ENCODE measurements around the gene VDAC1. TPM values are rescaled to one million over a fixed set of nuclear protein-coding genes. Genes with fewer than 3 reads are reported as not detected.

VDAC1 gene
- total RNA-seq, 1 experiment from 2014 or later = 395 TPM

GRCh38 chr5:134048864-134049263 lies 44.1 kb upstream of the VDAC1 start:
- POLR2A ChIA-PET = no interaction called here
- ATAC-seq = no peak
- H3K9me3 ChIP-seq (ENCODE audit: control insufficient read depth, insufficient read depth, low read depth, low read length) = no peaks in the 10 kb centered on the region
- H3K4me3 ChIP-seq (ENCODE audit: low read depth in 2 of 2, low read length in 2 of 2) = no peak overlapping the region
- no peak overlapping the region for H3K27ac ChIP-seq (ENCODE audit: low read length)
- DNase-seq (ENCODE audit: low read depth, low spot score) = no peak
- H3K4me1 ChIP-seq (ENCODE audit: control insufficient read depth, insufficient read depth, low read length) = peaks cover 9% of the 10 kb centered on the region
- intact Hi-C loops (cut with micrococcal nuclease; ENCODE audit: unreplicated experiment) = no loop called here
- CTCF ChIA-PET = no interaction called here
- no TSS peak for BruUV-seq (replicated peaks)
- H3K36me3 ChIP-seq (ENCODE audit: control insufficient read depth, insufficient read depth, low read length) = no peaks in the 10 kb centered on the region
- no peak for TF ChIP-seq SIN3A (IDR thresholded peaks at IDR 0.05; ENCODE audit: borderline replicate concordance, insufficient read depth, low read depth, low read length)
- TF ChIP-seq POLR2AphosphoS5 (IDR thresholded peaks at IDR 0.05; ENCODE audit: low read depth, low read length) = no peak
- TF ChIP-seq TCF7L2 (IDR thresholded peaks at IDR 0.05; ENCODE audit: low read depth, low read length) = no peak
- TF ChIP-seq CTCF (IDR thresholded peaks at IDR 0.05) = no peak
- TF ChIP-seq REST (IDR thresholded peaks at IDR 0.05; ENCODE audit: insufficient read depth in 1 of 2, low read depth in 2 of 2, low read length in 1 of 2) = no peak
- in situ Hi-C loops (cut with HindIII; ENCODE audit: low pct_unique_long_range_greater_than_20kb, low sequenced_read_pairs) = no loop called here
- no peaks in the 10 kb centered on the region for H3K27me3 ChIP-seq (ENCODE audit: control insufficient read depth, insufficient read depth, low read length)

- ATAC-seq = no peak
- DNase-seq (ENCODE audit: low read depth, low spot score) = no peak
- H3K4me1 ChIP-seq (ENCODE audit: control insufficient read depth, insufficient read depth, low read length) = no peaks in the 10 kb centered on the region
- no peaks in the 10 kb centered on the region for H3K36me3 ChIP-seq (ENCODE audit: control insufficient read depth, insufficient read depth, low read length)
- in situ Hi-C loops (cut with HindIII; ENCODE audit: low pct_unique_long_range_greater_than_20kb, low sequenced_read_pairs) (no loop called here), intact Hi-C loops (cut with micrococcal nuclease; ENCODE audit: unreplicated experiment) (no loop called here)
- H3K9me3 ChIP-seq (ENCODE audit: control insufficient read depth, insufficient read depth, low read depth, low read length) = no peaks in the 10 kb centered on the region
- POLR2A ChIA-PET = no interaction called here
- TF ChIP-seq SIN3A (IDR thresholded peaks at IDR 0.05; ENCODE audit: borderline replicate concordance, insufficient read depth, low read depth, low read length) = no peak
- TF ChIP-seq CTCF (IDR thresholded peaks at IDR 0.05) = no peak
- TF ChIP-seq TCF7L2 (IDR thresholded peaks at IDR 0.05; ENCODE audit: low read depth, low read length) = no peak
- TF ChIP-seq REST (IDR thresholded peaks at IDR 0.05; ENCODE audit: insufficient read depth in 1 of 2, low read depth in 2 of 2, low read length in 1 of 2) = no peak
- no peak for TF ChIP-seq POLR2AphosphoS5 (IDR thresholded peaks at IDR 0.05; ENCODE audit: low read depth, low read length)
- CTCF ChIA-PET = interaction anchor here (0.6 to 1.2 kb wide), 2 partner anchors 10 to 29 kb away, joined by 3 read pairs; no protein-coding TSS in a partner anchor
- BruUV-seq (replicated peaks) = no TSS peak
- H3K4me3 ChIP-seq (ENCODE audit: low read depth in 2 of 2, low read length in 2 of 2) = no peak overlapping the region
- H3K27ac ChIP-seq (ENCODE audit: low read length) = no peak overlapping the region
- H3K27me3 ChIP-seq (ENCODE audit: control insufficient read depth, insufficient read depth, low read length) = no peaks in the 10 kb centered on the region
Observed at GRCh38 chr5:134047687-134048056, 42.9 kb upstream of the VDAC1 start.
